HCT116 (cell line): Measurements from ENCODE around the gene ZNF579. TPM values are rescaled to one million over a fixed set of nuclear protein-coding genes. Genes with fewer than 3 reads are reported as not detected.

Experiments
- ATAC-seq: fragments of 200-7000 bp; cut with Tn5 transposase; 2 replicates; pipeline ENCODE4 v1.9.1; 2020; ENCODE audit warnings: mild to moderate bottlenecking, moderate library complexity
- BruUV-seq: library from RNA; stranded (reverse); fragments of 400-500 nt; replicated peaks from 2 replicates; lab custom pipeline; 2021; lab: Mats Ljungman, UMichigan
- CTCF ChIA-PET: fragments of 300-600 bp; sonication (Branson Sonifier 250); formaldehyde crosslinking; loops from one replicate; lab custom pipeline; 2021; ENCODE audit warnings: antibody characterized with exemption; lab: Charles Lee
- POLR2A ChIA-PET: fragments of 300-600, 350-600 bp; sonication (Branson Sonifier 250); formaldehyde crosslinking; loops from one replicate; lab custom pipeline; 2021; ENCODE audit warnings: antibody characterized with exemption; lab: Charles Lee
- RAD21 ChIA-PET, 2 experiments: fragments of 300-600 bp; sonication (Branson Sonifier 250); formaldehyde crosslinking; loops; one replicate each; lab custom pipeline; 2023; ENCODE audit warnings: low total read pairs in 2 of 2; ENCODE audit not compliant: uncharacterized antibody in 2 of 2, unreplicated experiment in 2 of 2, low non-redundant PET in 1 of 2; lab: Charles Lee
- DNase-seq: peaks from one replicate; pipeline ENCODE4 v3.0.0-alpha.2; 2010; ENCODE audit warnings: low read depth, low spot score
- H2AFZ ChIP-seq: fragments of 200-600 bp; shearing (Covaris generic), sonication (generic); 2 replicates; pipeline ENCODE4 v1.6.1; 2017; ENCODE audit warnings: low read depth, mixed run types, mixed read lengths, antibody characterized with exemption, low read length; ENCODE audit not compliant: poor library complexity, severe bottlenecking
- H3K27ac ChIP-seq: 2 replicates; pipeline ENCODE4 v1.5.1; 2012; ENCODE audit warnings: low read depth, low read length
- H3K27me3 ChIP-seq: fragments of 200-600 bp; sonication (generic); 2 replicates; pipeline ENCODE4 v1.6.1; 2016; ENCODE audit warnings: mixed run types, low read length, mixed read lengths; ENCODE audit not compliant: insufficient read depth
- H3K36me3 ChIP-seq, 2 experiments: fragments of 200-500 bp in 1 of 2; fragments of 200-600 bp in 1 of 2; sonication (Bioruptor generic) in 1 of 2; sonication (generic) in 1 of 2; 2 replicates each; pipeline versions ENCODE4 v1.5.1 to v1.6.1; 2014 to 2016; ENCODE audit warnings: low read length in 2 of 2, inconsistent platforms in 1 of 2, mixed read lengths in 1 of 2, mixed run types in 1 of 2; ENCODE audit not compliant: insufficient read depth in 2 of 2, control insufficient read depth in 1 of 2
- H3K4me1 ChIP-seq, 2 experiments: fragments of 200-600 bp in 1 of 2; sonication (generic) in 1 of 2; 2 replicates each; pipeline versions ENCODE4 v1.5.1 to v1.6.1; 2012 to 2017; ENCODE audit warnings: low read length in 2 of 2, inconsistent platforms in 1 of 2, mild to moderate bottlenecking in 1 of 2, mixed read lengths in 1 of 2, mixed run types in 1 of 2, moderate library complexity in 1 of 2; ENCODE audit not compliant: insufficient read depth in 2 of 2, control insufficient read depth in 1 of 2
- H3K4me2 ChIP-seq: fragments of 200-600 bp; sonication (generic); 2 replicates; pipeline ENCODE4 v1.6.1; 2017; ENCODE audit warnings: mixed run types, low read length, mixed read lengths
- H3K4me3 ChIP-seq, 2 experiments: fragments of 200-600 bp in 1 of 2; sonication (generic) in 1 of 2; replicated peaks in 1 of 2; 2 replicates each; pipeline ENCODE4 v1.5.1; 2011 to 2016; ENCODE audit warnings: low read length in 2 of 2, control low read depth in 1 of 2, low read depth in 1 of 2, mild to moderate bottlenecking in 1 of 2, mixed read lengths in 1 of 2, mixed run types in 1 of 2
- H3K79me2 ChIP-seq: fragments of 200-600 bp; sonication (generic); 2 replicates; pipeline ENCODE4 v1.6.1; 2017; ENCODE audit warnings: mild to moderate bottlenecking, mixed run types, low read length, moderate library complexity, mixed read lengths; ENCODE audit not compliant: insufficient read depth
- H3K9ac ChIP-seq: fragments of 200-600 bp; sonication (generic); 2 replicates; pipeline ENCODE4 v1.6.1; 2016; ENCODE audit warnings: low read length, mixed read lengths
- H3K9me2 ChIP-seq: fragments of 200-600 bp; sonication (generic), shearing (Covaris generic); 2 replicates; pipeline ENCODE4 v1.6.1; 2017; ENCODE audit warnings: mixed run types, mild to moderate bottlenecking, moderate library complexity; ENCODE audit not compliant: insufficient read depth
- H3K9me3 ChIP-seq, 2 experiments: fragments of 200-500 bp in 1 of 2; fragments of 200-600 bp in 1 of 2; sonication (Bioruptor generic) in 1 of 2; sonication (generic) in 1 of 2; 2 replicates each; pipeline ENCODE4 v1.6.1; 2014 to 2017; ENCODE audit warnings: low read length in 2 of 2, mixed read lengths in 2 of 2, inconsistent platforms in 1 of 2, low read depth in 1 of 2, mild to moderate bottlenecking in 1 of 2, mixed run types in 1 of 2, moderate library complexity in 1 of 2; ENCODE audit not compliant: control insufficient read depth in 1 of 2, insufficient read depth in 1 of 2
- H4K20me1 ChIP-seq: fragments of 200-600 bp; sonication (generic), shearing (Covaris generic); 2 replicates; pipeline ENCODE4 v1.6.1; 2017; ENCODE audit warnings: mixed run types, mild to moderate bottlenecking, moderate library complexity; ENCODE audit not compliant: insufficient read depth
- CBX3 ChIP-seq: IDR thresholded peaks from 2 replicates; pipeline ENCODE4 v1.6.1; 2012; ENCODE audit warnings: low read depth
- CEBPB ChIP-seq: IDR thresholded peaks from 2 replicates; pipeline ENCODE4 v1.6.1; 2012; ENCODE audit warnings: low read depth
- CTCF ChIP-seq, 3 experiments: fragments of 200-600 bp in 1 of 3; sonication (generic) in 1 of 3; IDR thresholded peaks in 2 of 3; conservative IDR thresholded peaks in 1 of 3; 2 replicates each; pipeline ENCODE4 v1.5.1; 2012 to 2017; ENCODE audit warnings: low read depth in 2 of 3, low read length in 2 of 3, antibody characterized with exemption in 1 of 3, borderline replicate concordance in 1 of 3, control low read depth in 1 of 3, mild to moderate bottlenecking in 1 of 3, mixed read lengths in 1 of 3, mixed run types in 1 of 3, moderate library complexity in 1 of 3; ENCODE audit not compliant: insufficient read depth in 1 of 3
- EGR1 ChIP-seq: IDR thresholded peaks from 2 replicates; pipeline ENCODE4 v1.6.1; 2012; ENCODE audit warnings: low read depth
- ELF1 ChIP-seq: IDR thresholded peaks from 2 replicates; pipeline ENCODE4 v1.6.1; 2012; ENCODE audit warnings: low read depth, borderline replicate concordance
- EZH2 ChIP-seq: fragments of 200-600 bp; sonication (generic); IDR thresholded peaks from 2 replicates; pipeline ENCODE4 v1.6.1; 2017; ENCODE audit warnings: antibody characterized with exemption, mixed run types
- EZH2phosphoT487 ChIP-seq: fragments of 200-600 bp; IDR thresholded peaks from 2 replicates; pipeline ENCODE4 v1.6.1; 2018; ENCODE audit warnings: antibody characterized with exemption, borderline replicate concordance
- FOSL1 ChIP-seq: IDR thresholded peaks from 2 replicates; pipeline ENCODE4 v1.6.1; 2012; ENCODE audit warnings: low read depth
- JUND ChIP-seq: IDR thresholded peaks from 2 replicates; pipeline ENCODE4 v1.6.1; 2012
- MAX ChIP-seq: IDR thresholded peaks from 2 replicates; pipeline ENCODE4 v1.6.1; 2012
- POLR2AphosphoS5 ChIP-seq: IDR thresholded peaks from 2 replicates; pipeline ENCODE4 v1.6.1; 2011; ENCODE audit warnings: mild to moderate bottlenecking, low read depth, low read length, moderate library complexity
- RAD21 ChIP-seq: IDR thresholded peaks from 2 replicates; pipeline ENCODE4 v1.6.1; 2012; ENCODE audit warnings: low read depth, mild to moderate bottlenecking
- SIN3A ChIP-seq: IDR thresholded peaks from 2 replicates; pipeline ENCODE4 v1.6.1; 2012; ENCODE audit warnings: low read depth
- SP1 ChIP-seq: IDR thresholded peaks from 2 replicates; pipeline ENCODE4 v1.6.1; 2012; ENCODE audit warnings: low read depth
- SRF ChIP-seq: IDR thresholded peaks from 2 replicates; pipeline ENCODE4 v1.6.1; 2012; ENCODE audit warnings: low read depth
- TCF7L2 ChIP-seq: IDR thresholded peaks from 2 replicates; pipeline ENCODE4 v1.7.0; 2011; ENCODE audit warnings: borderline replicate concordance, inconsistent platforms; ENCODE audit not compliant: insufficient read depth, insufficient read length; ENCODE audit errors: extremely low read depth
- YY1 ChIP-seq: IDR thresholded peaks from 2 replicates; pipeline ENCODE4 v1.6.1; 2011; ENCODE audit warnings: low read length, low read depth, moderate library complexity, mild to moderate bottlenecking; ENCODE audit not compliant: insufficient replicate concordance; ENCODE audit errors: extremely low read depth
- ZFX ChIP-seq: fragments of 450-650 bp; IDR thresholded peaks from 2 replicates; pipeline ENCODE4 v1.6.1; 2017
- ZNF274 ChIP-seq: fragments of 200-500 bp; sonication (Bioruptor generic); IDR thresholded peaks from 2 replicates; pipeline ENCODE4 v1.6.1; 2014; ENCODE audit warnings: mild to moderate bottlenecking, low read depth, low read length, inconsistent platforms
- intact Hi-C: fragments of 100-400 bp; cut with micrococcal nuclease; formaldehyde crosslinking; loops from 2 replicates; pipeline ENCODE4 v1.10.0; 2022
- total RNA-seq: library from RNA; stranded (reverse); gene quantifications from one replicate; pipeline ENCODE4 v1.2.1, GENCODE V29; 2021; ENCODE audit not compliant: unreplicated experiment

ZNF579 gene
- total RNA-seq, 1 experiment from 2014 or later = 24.1 TPM

- peaks cover 8 to 14% of the 10 kb centered on the region in 2 experiments; a peak in 3 of 4 replicates for H3K36me3 ChIP-seq
- H3K79me2 ChIP-seq = peaks cover 26% of the 10 kb centered on the region; the same call in 1 of the 2 replicates
- ChIA-PET POLR2A (interaction anchor here (1.1 kb wide), 1 partner anchor 11 kb away, joined by 3 read pairs; the partner anchor contains the start of gene ZNF784), CTCF (no interaction called here), RAD21 (no interaction called here)
- H3K4me3 ChIP-seq = no peak overlapping the region
- no peaks in the 10 kb centered on the region for H3K4me1 ChIP-seq
- H4K20me1 ChIP-seq = no peaks in the 10 kb centered on the region
- H2AFZ ChIP-seq = no peak overlapping the region
- ATAC-seq = no peak
- no peak overlapping the region for H3K27ac ChIP-seq
- no TSS peak for BruUV-seq
- DNase-seq = no peak
- H3K9me3 ChIP-seq = no peaks in the 10 kb centered on the region
- H3K27me3 ChIP-seq = no peaks in the 10 kb centered on the region
- H3K4me2 ChIP-seq = no peak overlapping the region
- TF ChIP-seq EZH2phosphoT487 (no peak), ELF1 (no peak), CTCF (IDR thresholded peaks at IDR 0.05 in 2 of 3, conservative IDR thresholded peaks at IDR 0.05 in 1 of 3; ENCODE audit: borderline replicate concordance in 1 of 3, insufficient read depth in 1 of 3, low read depth in 2 of 3, low read length in 2 of 3) (no peak), YY1 (no peak), ZFX (no peak), SRF (no peak), SP1 (no peak), SIN3A (no peak), MAX (no peak), RAD21 (no peak), EGR1 (no peak), POLR2AphosphoS5 (no peak), ZNF274 (no peak), CEBPB (no peak), TCF7L2 (no peak), CBX3 (no peak), JUND (no peak), EZH2 (no peak), FOSL1 (no peak)
- intact Hi-C loops = no loop called here
- no peaks in the 10 kb centered on the region for H3K9me2 ChIP-seq
- no peak overlapping the region for H3K9ac ChIP-seq
These were observed 32.7 kb upstream of the ZNF579 start for GRCh38 chr19:55613396-55613795.
